CD4-positive, alpha-beta T cell (primary cell): Measurements from ENCODE around the gene PSMC3. TPM values are rescaled to one million over a fixed set of nuclear protein-coding genes. Genes with fewer than 3 reads are reported as not detected.
A peak's percentile ranks its signal among the peaks of the same experiment; 100 is the strongest.

Source experiments
- ATAC-seq: fragments of 200-7000 bp; cut with Tn5 transposase; one replicate; pipeline ENCODE4 v1.10.0; 2022; ENCODE audit warnings: mild to moderate bottlenecking; ENCODE audit not compliant: poor library complexity
- CTCF ChIA-PET: fragments of 350-600 bp; sonication (Branson Sonifier 250); formaldehyde crosslinking; loops from one replicate; lab custom pipeline; 2021; ENCODE audit warnings: antibody characterized with exemption, inconsistent platforms; lab: Charles Lee
- POLR2A ChIA-PET: fragments of 350-600 bp; sonication (Branson Sonifier 250); formaldehyde crosslinking; loops from one replicate; lab custom pipeline; 2021; ENCODE audit warnings: antibody characterized with exemption, inconsistent platforms; lab: Charles Lee
- DNase-seq, 14 experiments: peaks; one replicate each; pipeline ENCODE4 v3.0.0-alpha.2; 2013 to 2020; ENCODE audit warnings: mixed read lengths in 2 of 14
- H3K27ac ChIP-seq, 2 donors: one replicate each; pipeline versions ENCODE4 v1.5.1 to v1.7.0; 2013; ENCODE audit warnings: low read length in 2 of 2, low read depth in 1 of 2, mild to moderate bottlenecking in 1 of 2
- H3K27me3 ChIP-seq, 2 experiments: 1 replicate in 1 of 2; 2 replicates in 1 of 2; pipeline versions ENCODE4 v1.6.1 to v1.7.0; 2013; ENCODE audit warnings: low read length in 2 of 2, control low read depth in 1 of 2, mild to moderate bottlenecking in 1 of 2, moderate library complexity in 1 of 2; ENCODE audit not compliant: insufficient read depth in 2 of 2, control insufficient read depth in 1 of 2
- H3K36me3 ChIP-seq: one replicate; pipeline ENCODE4 v1.6.1; 2013; ENCODE audit warnings: low read length, control low read depth; ENCODE audit not compliant: insufficient read depth
- H3K4me1 ChIP-seq: one replicate; pipeline ENCODE4 v1.6.1; 2013; ENCODE audit warnings: low read length, control low read depth; ENCODE audit not compliant: insufficient read depth
- H3K4me3 ChIP-seq: one replicate; pipeline ENCODE4 v1.5.1; 2013; ENCODE audit warnings: mild to moderate bottlenecking, low read length, moderate library complexity
- H3K9me3 ChIP-seq, 2 experiments: 1 replicate in 1 of 2; 2 replicates in 1 of 2; pipeline versions ENCODE4 v1.6.1 to v1.7.0; 2013; ENCODE audit warnings: low read length in 2 of 2, mild to moderate bottlenecking in 2 of 2, control low read depth in 1 of 2, moderate library complexity in 1 of 2; ENCODE audit not compliant: control insufficient read depth in 1 of 2, insufficient read depth in 1 of 2
- H3K27ac Mint-ChIP-seq: one replicate; pipeline ENCODE4 v1.8.0; 2020; ENCODE audit warnings: mixed read lengths
- H3K27me3 Mint-ChIP-seq: one replicate; pipeline ENCODE4 v1.8.0; 2021; ENCODE audit warnings: mixed read lengths
- H3K36me3 Mint-ChIP-seq: one replicate; pipeline ENCODE4 v1.8.0; 2021; ENCODE audit warnings: low read depth, mixed read lengths
- H3K4me1 Mint-ChIP-seq: one replicate; pipeline ENCODE4 v1.8.0; 2021; ENCODE audit warnings: low read depth, mixed read lengths
- H3K4me3 Mint-ChIP-seq: one replicate; pipeline ENCODE4 v1.8.0; 2020; ENCODE audit warnings: mild to moderate bottlenecking, mixed read lengths
- H3K9me3 Mint-ChIP-seq: one replicate; pipeline ENCODE4 v1.8.0; 2020; ENCODE audit warnings: mixed read lengths
- CTCF ChIP-seq: fragments of 200-600 bp; IDR thresholded peaks from one replicate; pipeline ENCODE4 v1.8.0; 2022; ENCODE audit warnings: antibody characterized with exemption, mild to moderate bottlenecking
- intact Hi-C, 2 experiments: fragments of 100-400 bp; cut with DNase I in 1 of 2; cut with micrococcal nuclease in 1 of 2; formaldehyde crosslinking; loops; one replicate each; pipeline versions ENCODE4 v1.15.1 to v1.9.0; 2023 to 2025; cut with DNase I, micrococcal nuclease
- total RNA-seq, 174 experiments: library from RNA in 2 of 174; stranded (reverse) in 2 of 174; gene quantifications; one replicate each; pipeline ENCODE4 v1.2.3 and lab custom pipeline; 2021 to 2026

PSMC3 gene
- total RNA-seq, 2 experiments from 2014 or later: 51.3 to 59.5 TPM

GRCh38 chr11:47392546-47393162, 33.6 kb downstream of the PSMC3 start:
- Histone ChIP-seq H3K36me3 (peaks cover 2% of the 10 kb centered on the region), H3K4me1 (peaks cover 73% of the 10 kb centered on the region), H3K9me3 (no peaks in the 10 kb centered on the region), H3K27me3 (no peaks in the 10 kb centered on the region), H3K4me3 (no peak overlapping the region), H3K27ac (no peak overlapping the region)
- H3K27ac Mint-ChIP-seq: peak overlapping the region; percentile 74
- H3K9me3 Mint-ChIP-seq: no peaks in the 10 kb centered on the region
- POLR2A ChIA-PET: interaction anchor here (0.6 to 1.2 kb wide), 5 partner anchors 11 to 178 kb away, joined by 3 to 5 read pairs (median 3); no protein-coding TSS in a partner anchor
- CTCF ChIA-PET: interaction anchor here (2.4 to 3.1 kb wide), 2 partner anchors 18 to 19 kb away, joined by 10 to 12 read pairs; no protein-coding TSS in a partner anchor
- no peaks in the 10 kb centered on the region for H3K36me3 Mint-ChIP-seq
- ATAC-seq: no peak
- peaks cover 55% of the 10 kb centered on the region for H3K4me1 Mint-ChIP-seq
- H3K27me3 Mint-ChIP-seq: no peaks in the 10 kb centered on the region
- no peak overlapping the region for H3K4me3 Mint-ChIP-seq
- TF ChIP-seq CTCF: no peak
- intact Hi-C loops: no loop called here
- peak in 1 of 14 experiments; percentile 15 for DNase-seq

- peak overlapping the region; percentile 74 for H3K27ac Mint-ChIP-seq
- no peak for ATAC-seq
- no peaks in the 10 kb centered on the region for H3K27me3 Mint-ChIP-seq
- Histone ChIP-seq H3K4me1 (peaks cover 73% of the 10 kb centered on the region), H3K36me3 (peaks cover 2% of the 10 kb centered on the region), H3K27ac (no peak overlapping the region), H3K27me3 (no peaks in the 10 kb centered on the region), H3K4me3 (no peak overlapping the region), H3K9me3 (no peaks in the 10 kb centered on the region)
- ChIA-PET CTCF (interaction anchor here (2.4 to 3.1 kb wide), 2 partner anchors 17 to 20 kb away, joined by 10 to 12 read pairs; no protein-coding TSS in a partner anchor), POLR2A (interaction anchor here (0.6 to 0.8 kb wide), 2 partner anchors 10 to 18 kb away, joined by 4 to 5 read pairs; no protein-coding TSS in a partner anchor)
- H3K4me3 Mint-ChIP-seq: no peak overlapping the region
- DNase-seq: no peak
- no peak for TF ChIP-seq CTCF
- H3K36me3 Mint-ChIP-seq: no peaks in the 10 kb centered on the region
- intact Hi-C loops: no loop called here
- H3K9me3 Mint-ChIP-seq: no peaks in the 10 kb centered on the region
- H3K4me1 Mint-ChIP-seq: peaks cover 50% of the 10 kb centered on the region
These were observed 34.4 kb downstream of the PSMC3 start for GRCh38 chr11:47391711-47392432.

GRCh38 chr11:47391077-47391583, 35.1 kb downstream of the PSMC3 start:
- peak overlapping the region; percentile 74 for H3K27ac Mint-ChIP-seq
- Histone ChIP-seq H3K27ac (no peak overlapping the region), H3K27me3 (no peaks in the 10 kb centered on the region), H3K9me3 (no peaks in the 10 kb centered on the region), H3K4me1 (peaks cover 72% of the 10 kb centered on the region), H3K4me3 (no peak overlapping the region), H3K36me3 (peaks cover 2% of the 10 kb centered on the region)
- intact Hi-C loops: no loop called here
- CTCF ChIA-PET: no interaction called here
- no peaks in the 10 kb centered on the region for H3K36me3 Mint-ChIP-seq
- no peak for TF ChIP-seq CTCF
- H3K4me1 Mint-ChIP-seq: peaks cover 50% of the 10 kb centered on the region
- no peaks in the 10 kb centered on the region for H3K27me3 Mint-ChIP-seq
- H3K4me3 Mint-ChIP-seq: no peak overlapping the region
- no peaks in the 10 kb centered on the region for H3K9me3 Mint-ChIP-seq
- ATAC-seq: no peak
- DNase-seq: peak in 2 of 14 experiments; percentile 70 to 75
- POLR2A ChIA-PET: interaction anchor here (0.7 kb wide), 1 partner anchor 12 kb away, joined by 3 read pairs; no protein-coding TSS in a partner anchor
